A673 (cell line): ENCODE results near the gene AGAP5. TPM values are rescaled to one million over a fixed set of nuclear protein-coding genes. Genes with fewer than 3 reads are reported as not detected.
A peak's percentile ranks its signal among the peaks of the same experiment; 100 is the strongest.

Experiments used
- BruUV-seq: library from RNA; stranded (reverse); fragments of 400-500 nt; replicated peaks from 2 replicates; lab custom pipeline; 2021; lab: Mats Ljungman, UMichigan
- CTCF ChIA-PET: fragments of 300-600 bp; sonication (Branson Sonifier 250); formaldehyde crosslinking; loops from one replicate; lab custom pipeline; 2022; ENCODE audit warnings: antibody characterized with exemption; lab: Charles Lee
- POLR2A ChIA-PET: fragments of 300-600 bp; sonication (Branson Sonifier 250); formaldehyde crosslinking; loops from one replicate; lab custom pipeline; 2022; ENCODE audit warnings: antibody characterized with exemption; ENCODE audit not compliant: low non-redundant PET; lab: Charles Lee
- DNase-seq: peaks from one replicate; pipeline ENCODE4 v3.0.0-alpha.2; 2015; ENCODE audit warnings: low spot score
- H3K27ac ChIP-seq: fragments of 200-600 bp; sonication (generic); 2 replicates; pipeline ENCODE4 v1.5.1; 2016; ENCODE audit warnings: mixed run types, low read depth, mild to moderate bottlenecking, mixed read lengths, antibody characterized with exemption, low read length; ENCODE audit not compliant: poor library complexity, severe bottlenecking
- H3K27me3 ChIP-seq: fragments of 200-600 bp; sonication (generic); replicated peaks from 2 replicates; pipeline ENCODE4 v1.6.1; 2017; ENCODE audit warnings: mixed run types, low read depth, mild to moderate bottlenecking, mixed read lengths, antibody characterized with exemption, low read length; ENCODE audit not compliant: insufficient read depth, poor library complexity
- H3K36me3 ChIP-seq: fragments of 200-600 bp; sonication (generic); 2 replicates; pipeline ENCODE4 v1.6.1; 2016; ENCODE audit warnings: mixed run types, mild to moderate bottlenecking, mixed read lengths, antibody characterized with exemption, low read length; ENCODE audit not compliant: insufficient read depth, poor library complexity, severe bottlenecking
- H3K4me1 ChIP-seq: fragments of 200-600 bp; sonication (generic); 2 replicates; pipeline ENCODE4 v1.6.1; 2017; ENCODE audit warnings: mixed run types, mild to moderate bottlenecking, mixed read lengths, antibody characterized with exemption, low read length; ENCODE audit not compliant: insufficient read depth, poor library complexity, severe bottlenecking
- H3K4me3 ChIP-seq: fragments of 200-600 bp; sonication (generic); 2 replicates; pipeline ENCODE4 v1.5.1; 2016; ENCODE audit warnings: low read depth, mixed run types, mild to moderate bottlenecking, mixed read lengths, low read length; ENCODE audit not compliant: poor library complexity, severe bottlenecking
- H3K9me3 ChIP-seq: fragments of 200-600 bp; sonication (generic); 2 replicates; pipeline ENCODE4 v1.6.1; 2016; ENCODE audit warnings: mixed run types, low read depth, mild to moderate bottlenecking, mixed read lengths, antibody characterized with exemption, low read length; ENCODE audit not compliant: poor library complexity, severe bottlenecking
- EZH2 ChIP-seq: fragments of 200-600 bp; sonication (generic); IDR thresholded peaks from 2 replicates; pipeline ENCODE4 v1.6.1; 2017; ENCODE audit warnings: borderline replicate concordance, low read depth, mild to moderate bottlenecking, mixed read lengths, antibody characterized with exemption, low read length; ENCODE audit not compliant: poor library complexity, severe bottlenecking
- intact Hi-C: fragments of 100-400 bp; cut with micrococcal nuclease; formaldehyde crosslinking; loops from one replicate; pipeline ENCODE4 v1.10.0; 2022; ENCODE audit not compliant: unreplicated experiment
- total RNA-seq: library from RNA; stranded (reverse); gene quantifications from 2 replicates; pipeline ENCODE4 v1.2.3, GENCODE V29; 2021
- TF ChIP-seq, protein P1 (sequence below): fragments of 300-800, 200-600 bp; sonication (generic); conservative IDR thresholded peaks from 2 replicates; pipeline ENCODE4 v1.5.1; 2017; ENCODE audit warnings: low read depth, mild to moderate bottlenecking, antibody characterized with exemption, low read length, moderate library complexity, mixed read lengths

The AGAP5 gene
- total RNA-seq, 1 experiment from 2014 or later, result 6.4 TPM

GRCh38 chr10:73647875-73648651, 49.8 kb downstream of the AGAP5 start:
- TSS peak; percentile 58 for BruUV-seq
- DNase-seq, result no peak
- TF ChIP-seq, protein P1, sequence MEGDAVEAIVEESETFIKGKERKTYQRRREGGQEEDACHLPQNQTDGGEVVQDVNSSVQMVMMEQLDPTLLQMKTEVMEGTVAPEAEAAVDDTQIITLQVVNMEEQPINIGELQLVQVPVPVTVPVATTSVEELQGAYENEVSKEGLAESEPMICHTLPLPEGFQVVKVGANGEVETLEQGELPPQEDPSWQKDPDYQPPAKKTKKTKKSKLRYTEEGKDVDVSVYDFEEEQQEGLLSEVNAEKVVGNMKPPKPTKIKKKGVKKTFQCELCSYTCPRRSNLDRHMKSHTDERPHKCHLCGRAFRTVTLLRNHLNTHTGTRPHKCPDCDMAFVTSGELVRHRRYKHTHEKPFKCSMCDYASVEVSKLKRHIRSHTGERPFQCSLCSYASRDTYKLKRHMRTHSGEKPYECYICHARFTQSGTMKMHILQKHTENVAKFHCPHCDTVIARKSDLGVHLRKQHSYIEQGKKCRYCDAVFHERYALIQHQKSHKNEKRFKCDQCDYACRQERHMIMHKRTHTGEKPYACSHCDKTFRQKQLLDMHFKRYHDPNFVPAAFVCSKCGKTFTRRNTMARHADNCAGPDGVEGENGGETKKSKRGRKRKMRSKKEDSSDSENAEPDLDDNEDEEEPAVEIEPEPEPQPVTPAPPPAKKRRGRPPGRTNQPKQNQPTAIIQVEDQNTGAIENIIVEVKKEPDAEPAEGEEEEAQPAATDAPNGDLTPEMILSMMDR, result no peak
- CTCF ChIA-PET, result no interaction called here
- H3K27me3 ChIP-seq, result no peaks in the 10 kb centered on the region
- POLR2A ChIA-PET, result interaction anchor here (0.5 to 0.6 kb wide), 2 partner anchors 21 to 154 kb away, joined by 3 to 5 read pairs; no protein-coding TSS in a partner anchor
- H3K9me3 ChIP-seq, result no peaks in the 10 kb centered on the region
- intact Hi-C loops, result no loop called here
- H3K4me3 ChIP-seq, result peak overlapping the region; percentile 79
- H3K36me3 ChIP-seq, result no peaks in the 10 kb centered on the region
- H3K4me1 ChIP-seq, result peaks cover 6% of the 10 kb centered on the region
- peak overlapping the region; percentile 64 for H3K27ac ChIP-seq

DNA sequence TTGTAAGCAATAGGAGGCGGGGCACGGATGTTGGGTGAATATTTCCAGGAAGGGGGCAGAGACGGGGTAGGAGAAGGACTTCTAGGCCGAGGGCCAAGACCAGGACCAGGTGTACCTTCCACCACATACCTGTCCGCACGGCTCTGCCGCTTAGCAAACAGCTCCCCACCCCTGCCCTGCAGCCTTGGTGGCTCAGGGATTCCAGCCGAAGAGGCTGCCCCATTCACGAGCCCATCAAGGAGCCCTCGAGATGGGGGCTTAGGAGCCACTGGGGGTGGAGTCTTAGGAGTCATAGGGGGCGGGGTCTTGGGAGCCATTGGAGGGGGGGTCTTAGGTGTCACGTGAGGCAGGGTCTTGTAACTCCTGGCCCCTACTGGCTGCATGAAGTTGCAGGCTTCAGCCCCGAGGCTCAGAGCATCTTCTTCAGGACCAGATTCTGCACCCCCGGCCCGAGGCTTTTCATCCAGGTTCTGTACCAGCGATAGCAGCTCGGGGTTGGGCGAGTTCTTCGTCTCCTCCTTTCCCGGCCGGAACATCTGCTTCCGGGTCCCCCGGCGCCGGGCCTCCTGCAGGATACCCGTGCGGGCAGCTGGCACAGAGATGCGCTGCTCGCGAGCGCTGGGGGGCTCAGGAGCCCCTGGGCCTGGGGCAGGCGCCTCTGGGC, 50.6 kb downstream of the AGAP5 start:
- intact Hi-C loops, result no loop called here
- Histone ChIP-seq H3K4me1 (peaks cover 6% of the 10 kb centered on the region), H3K36me3 (no peaks in the 10 kb centered on the region), H3K4me3 (peak overlapping the region; percentile 79), H3K9me3 (no peaks in the 10 kb centered on the region), H3K27ac (peak overlapping the region; percentile 64), H3K27me3 (no peaks in the 10 kb centered on the region)
- ChIA-PET POLR2A (interaction anchor here (0.6 kb wide), 2 partner anchors 153 to 202 kb away, joined by 3 read pairs; no protein-coding TSS in a partner anchor), CTCF (no interaction called here)
- DNase-seq, result peak; percentile 87
- no TSS peak for BruUV-seq
- TF ChIP-seq EZH2, result no peak
- TF ChIP-seq, protein P1, result no peak

- H3K27ac ChIP-seq, result no peak overlapping the region
- POLR2A ChIA-PET, result interaction anchor here (0.6 kb wide), 1 partner anchor 201 kb away, joined by 3 read pairs; no protein-coding TSS in a partner anchor
- intact Hi-C loops, result no loop called here
Observed at GRCh38 chr10:73646598-73647041, 51.3 kb downstream of the AGAP5 start.

More at GRCh38 chr10:73646598-73647041, 51.3 kb downstream of the AGAP5 start:
- no peaks in the 10 kb centered on the region for H3K9me3 ChIP-seq
- CTCF ChIA-PET, result no interaction called here
- DNase-seq, result no peak
- H3K27me3 ChIP-seq, result no peaks in the 10 kb centered on the region
- H3K4me1 ChIP-seq, result peaks cover 6% of the 10 kb centered on the region
- BruUV-seq, result no TSS peak
- no peak overlapping the region for H3K4me3 ChIP-seq
- TF ChIP-seq, protein P1, result no peak
- no peak for TF ChIP-seq EZH2
- no peaks in the 10 kb centered on the region for H3K36me3 ChIP-seq
